ENCODE results near the gene CTTN. TPM values are rescaled to one million over a fixed set of nuclear protein-coding genes. Genes with fewer than 3 reads are reported as not detected.

CTTN gene
- total RNA-seq, 1 experiment from 2014 or later: 224 TPM

- Histone ChIP-seq H3T11ph (ENCODE audit: low read length) (no peak overlapping the region), H3K27me3 (ENCODE audit: insufficient read depth, low read length) (no peaks in the 10 kb centered on the region), H2AK5ac (ENCODE audit: insufficient read length, low read length) (no peak overlapping the region), H2AFZ (ENCODE audit: low read length) (no peak overlapping the region), H3K4ac (ENCODE audit: low read depth, low read length) (no peak overlapping the region), H4K91ac (ENCODE audit: insufficient read length, low read depth, low read length) (no peak overlapping the region), H3K79me2 (ENCODE audit: insufficient read depth, low read length) (no peaks in the 10 kb centered on the region), H3K79me1 (ENCODE audit: insufficient read depth, low read depth, low read length, poor library complexity, severe bottlenecking) (no peaks in the 10 kb centered on the region), H3K9ac (ENCODE audit: extremely low read depth, insufficient read length, low read length) (no peak overlapping the region), H4K20me1 (ENCODE audit: control insufficient read depth, insufficient read depth, insufficient read length) (peaks cover 4% of the 10 kb centered on the region), H3K14ac (ENCODE audit: insufficient read depth, low read length) (no peak overlapping the region), H3K56ac (ENCODE audit: insufficient read length, low read depth, low read length) (no peak overlapping the region), H3K23ac (ENCODE audit: insufficient read length, low read depth, low read length) (no peak overlapping the region), H3K4me2 (ENCODE audit: insufficient read depth, insufficient read length, low read length) (no peak overlapping the region), H3K4me1 (ENCODE audit: insufficient read depth, low read length) (no peaks in the 10 kb centered on the region), H3K18ac (ENCODE audit: insufficient read length, low read depth, low read length) (no peak overlapping the region), H4K8ac (replicated peaks; ENCODE audit: insufficient read length, low read depth, low read length) (no peak overlapping the region), H2BK5ac (ENCODE audit: insufficient read length, low read length) (no peak overlapping the region), H2BK120ac (ENCODE audit: low read depth, low read length, poor library complexity, severe bottlenecking) (no peak overlapping the region), H2BK20ac (ENCODE audit: low read depth, low read length, poor library complexity, severe bottlenecking) (no peak overlapping the region), H2BK12ac (ENCODE audit: insufficient read length, low read depth, low read length) (no peak overlapping the region), H2BK15ac (ENCODE audit: low read depth, low read length) (no peak overlapping the region), H3K9me3 (ENCODE audit: control insufficient read depth, low read depth, low read length) (no peaks in the 10 kb centered on the region), H4K5ac (ENCODE audit: insufficient read length, low read depth, low read length) (no peak overlapping the region), H3K27ac (ENCODE audit: insufficient read length, low read depth, low read length) (no peak overlapping the region), H3K23me2 (ENCODE audit: insufficient read length, low read depth, low read length, poor library complexity, severe bottlenecking) (no peaks in the 10 kb centered on the region)
- no peak for DNase-seq
- H3K4me3 Mint-ChIP-seq: no peak overlapping the region
- no peaks in the 10 kb centered on the region for H3K4me1 Mint-ChIP-seq
- no CpG with 5 or more reads among the region's 6 CpGs for WGBS (ENCODE audit: extremely low coverage, insufficient read length, low lambda C conversion rate)
- peaks cover 0 to 8% (median 4%) of the 10 kb centered on the region in 3 experiments; a peak in 5 of 7 replicates for H3K36me3 Mint-ChIP-seq (ENCODE audit: insufficient read depth in 1 of 3, low read depth in 3 of 3)
- TF ChIP-seq CTCF (conservative IDR thresholded peaks at IDR 0.05): no peak
- no peak overlapping the region for H3K27ac Mint-ChIP-seq
- H3K27me3 Mint-ChIP-seq (ENCODE audit: low read depth): no peaks in the 10 kb centered on the region; the same call in 1 of the 2 replicates
- no peaks in the 10 kb centered on the region for H3K9me3 Mint-ChIP-seq
Observed at GRCh38 chr11:70477176-70477575, 78.8 kb downstream of the CTTN start.

Data from H9 (cell line).